Psoas muscle (tissue), 8 donors: ENCODE results near the gene PRKACA. TPM values are rescaled to one million over a fixed set of nuclear protein-coding genes. Genes with fewer than 3 reads are reported as not detected.

Experiments used
- ATAC-seq, 4 donors: fragments of 200-7000 bp; cut with Tn5 transposase; one replicate each; pipeline ENCODE4 v1.9.1; 2020; ENCODE audit warnings: moderate library complexity in 3 of 4, mild to moderate bottlenecking in 2 of 4
- DNase-seq, 2 donors: peaks; one replicate each; pipeline ENCODE4 v3.0.0-alpha.2; 2020
- H3K27ac ChIP-seq: fragments of 200-600 bp; one replicate; pipeline ENCODE4 v1.8.0; 2022
- H3K27me3 ChIP-seq, 3 donors: fragments of 200-600 bp in 1 of 3; one replicate each; pipeline versions ENCODE4 v1.6.1 to v1.8.0; 2013 to 2022; ENCODE audit warnings: low read length in 2 of 3, mild to moderate bottlenecking in 2 of 3, moderate library complexity in 1 of 3; ENCODE audit not compliant: insufficient read depth in 3 of 3
- H3K36me3 ChIP-seq, 2 donors: fragments of 200-600 bp in 1 of 2; one replicate each; pipeline versions ENCODE4 v1.6.1 to v1.8.0; 2013 to 2022; ENCODE audit warnings: low read depth in 1 of 2, mild to moderate bottlenecking in 1 of 2, moderate library complexity in 1 of 2; ENCODE audit not compliant: insufficient read depth in 1 of 2
- H3K4me1 ChIP-seq: fragments of 200-600 bp; one replicate; pipeline ENCODE4 v1.8.0; 2022
- H3K4me3 ChIP-seq: fragments of 200-600 bp; one replicate; pipeline ENCODE4 v1.8.0; 2022; ENCODE audit warnings: mild to moderate bottlenecking
- H3K9me3 ChIP-seq: fragments of 200-600 bp; one replicate; pipeline ENCODE4 v1.8.0; 2022
- WGBS, 3 donors: extraction: QIAGEN DNeasy Blood & Tissue Kit; methylation state at CpG; one replicate each; pipeline versions ENCODE4 v1.1.6 to v1.1.7; 2013; 5-methylcytosine and 5-hydroxymethylcytosine counted together
- intact Hi-C, 2 donors: fragments of 100-400 bp; cut with DNase I; formaldehyde crosslinking; loops; one replicate each; pipeline versions ENCODE4 v1.11.0 to v1.14.2; 2022
- polyA plus RNA-seq, 3 donors: library from polyadenylated mRNA; stranded (reverse); fragments of 200-250 nt; gene quantifications; one replicate each; pipeline ENCODE4 v1.2.3, GENCODE V29; 2013
- total RNA-seq, 4 donors: library from RNA; stranded (reverse); fragmentation: NEBNext Ultra II Directional in 2 of 4; extraction: Animal tissue kit (Norgen Biotek cat#: 25700) in 2 of 4; gene quantifications; one replicate each; pipeline versions ENCODE4 v1.2.1 to v1.2.4, GENCODE V29; 2021 to 2023
- TF ChIP-seq, protein P1 (sequence below): fragments of 200-600 bp; IDR thresholded peaks from one replicate; pipeline ENCODE4 v1.8.0; 2022; ENCODE audit warnings: antibody characterized with exemption
- donor health status: healthy with polysubstance abuse.
- donor health status: DM: no; HTN: no; CAD: no; lungs with moderate emphysema.
- donor health status: Bipolar disorder and iron deficiency.
- donor health status: healthy.
- donor health status: DM: yes; HTN: yes; CAD: no.
- donor health status: DM: no; HTN: no; CAD: no.
- donor health status: DM: no; HTN: no; CAD: no.
- donor health status: DM: yes; HTN: yes; CAD: no.

Gene PRKACA
- total and polyA plus RNA-seq, 7 donors: 99.3 to 509 (median 209) TPM

DNA sequence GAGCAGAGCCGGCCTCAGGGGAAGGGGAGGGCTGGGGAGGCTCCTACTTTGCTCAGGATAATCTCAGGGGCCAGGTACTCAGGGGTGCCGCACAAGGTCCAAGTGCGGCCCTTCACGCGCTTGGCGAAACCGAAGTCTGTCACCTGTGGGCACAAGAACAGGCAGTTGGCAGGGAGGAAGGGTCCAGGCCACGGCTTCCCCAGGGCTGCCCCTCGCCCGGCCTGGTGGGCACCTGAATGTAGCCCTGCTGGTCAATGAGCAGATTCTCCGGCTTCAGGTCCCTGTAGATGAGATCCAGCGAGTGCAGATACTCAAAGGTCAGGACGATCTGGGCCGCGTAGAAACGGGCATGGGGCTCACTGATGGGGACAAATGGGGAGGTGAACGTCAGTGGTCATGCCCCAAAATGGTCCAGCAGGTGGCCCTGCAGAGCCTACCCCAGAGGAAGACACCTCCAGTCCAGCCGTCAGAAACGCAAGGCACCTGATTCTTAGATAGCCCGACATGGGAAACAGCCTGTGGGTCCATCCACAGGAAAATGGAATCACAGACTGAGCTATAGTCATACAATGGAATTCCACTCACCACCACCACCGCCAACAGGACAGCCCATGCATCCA, 19.9 kb downstream of the PRKACA start:
- intact Hi-C loops: no loop called here
- H3K4me1 ChIP-seq: no peaks in the 10 kb centered on the region
- H3K4me3 ChIP-seq: no peak overlapping the region
- peaks cover 3 to 70% of the 10 kb centered on the region in 2 donors for H3K36me3 ChIP-seq
- TF ChIP-seq, protein P1, sequence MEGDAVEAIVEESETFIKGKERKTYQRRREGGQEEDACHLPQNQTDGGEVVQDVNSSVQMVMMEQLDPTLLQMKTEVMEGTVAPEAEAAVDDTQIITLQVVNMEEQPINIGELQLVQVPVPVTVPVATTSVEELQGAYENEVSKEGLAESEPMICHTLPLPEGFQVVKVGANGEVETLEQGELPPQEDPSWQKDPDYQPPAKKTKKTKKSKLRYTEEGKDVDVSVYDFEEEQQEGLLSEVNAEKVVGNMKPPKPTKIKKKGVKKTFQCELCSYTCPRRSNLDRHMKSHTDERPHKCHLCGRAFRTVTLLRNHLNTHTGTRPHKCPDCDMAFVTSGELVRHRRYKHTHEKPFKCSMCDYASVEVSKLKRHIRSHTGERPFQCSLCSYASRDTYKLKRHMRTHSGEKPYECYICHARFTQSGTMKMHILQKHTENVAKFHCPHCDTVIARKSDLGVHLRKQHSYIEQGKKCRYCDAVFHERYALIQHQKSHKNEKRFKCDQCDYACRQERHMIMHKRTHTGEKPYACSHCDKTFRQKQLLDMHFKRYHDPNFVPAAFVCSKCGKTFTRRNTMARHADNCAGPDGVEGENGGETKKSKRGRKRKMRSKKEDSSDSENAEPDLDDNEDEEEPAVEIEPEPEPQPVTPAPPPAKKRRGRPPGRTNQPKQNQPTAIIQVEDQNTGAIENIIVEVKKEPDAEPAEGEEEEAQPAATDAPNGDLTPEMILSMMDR: peak; percentile 18
- no peak overlapping the region for H3K27ac ChIP-seq
- no peak for DNase-seq
- H3K9me3 ChIP-seq: peaks cover 10% of the 10 kb centered on the region
- WGBS, 3 donors: 73 to 78% (median 73%) methylated on average over 21 of the region's 21 CpGs
- H3K27me3 ChIP-seq: no peaks in the 10 kb centered on the region
- peak; percentile 23 to 52 (median 34) for ATAC-seq

DNA sequence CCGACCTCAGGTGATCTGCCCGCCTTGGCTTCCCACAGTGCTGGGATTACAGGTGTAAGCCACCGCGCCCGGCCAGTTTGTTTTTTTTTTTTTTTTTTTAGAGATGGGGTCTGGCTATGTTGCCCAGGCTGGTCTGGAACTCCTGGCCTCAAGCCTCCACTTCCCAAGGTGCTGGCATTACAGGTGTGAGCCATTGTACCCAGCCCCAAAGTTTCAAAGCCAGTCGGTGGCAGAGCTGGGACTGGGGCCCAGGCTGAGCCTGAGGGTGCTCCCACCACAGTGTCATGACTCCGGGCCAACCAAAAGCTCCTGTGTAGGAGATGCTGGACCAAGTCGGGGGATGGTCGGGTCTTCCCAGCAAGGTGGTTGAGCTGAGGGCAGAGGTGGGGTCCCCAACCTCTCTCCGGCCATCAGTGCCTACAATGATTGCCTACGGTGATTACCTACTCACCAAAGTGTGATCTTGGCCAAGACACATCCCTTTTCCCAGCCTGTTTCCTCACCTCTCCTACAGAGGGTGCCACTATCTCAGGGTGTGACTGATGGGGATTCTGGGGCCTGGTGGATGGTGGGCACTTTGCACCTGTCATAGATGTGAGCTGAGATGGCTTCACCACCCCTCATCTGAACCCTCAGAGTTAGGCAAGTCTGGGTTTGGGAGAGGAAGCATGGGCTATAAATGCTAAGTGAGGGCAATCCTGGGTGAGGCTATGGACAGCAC, 21.1 kb downstream of the PRKACA start:
- intact Hi-C loops: no loop called here
- 92 to 99% (median 94%) methylated on average over 8 to 11 of the region's 11 CpGs for WGBS, 3 donors
- Histone ChIP-seq H3K36me3 (peaks cover 3 to 58% of the 10 kb centered on the region in 2 donors), H3K9me3 (peaks cover 10% of the 10 kb centered on the region), H3K27me3 (no peaks in the 10 kb centered on the region), H3K4me1 (peaks cover 5% of the 10 kb centered on the region), H3K4me3 (no peak overlapping the region), H3K27ac (no peak overlapping the region)
- DNase-seq (no peak), ATAC-seq (peak in 2 of 4 donors; percentile 12 to 28)
- TF ChIP-seq, protein P1: no peak

DNA sequence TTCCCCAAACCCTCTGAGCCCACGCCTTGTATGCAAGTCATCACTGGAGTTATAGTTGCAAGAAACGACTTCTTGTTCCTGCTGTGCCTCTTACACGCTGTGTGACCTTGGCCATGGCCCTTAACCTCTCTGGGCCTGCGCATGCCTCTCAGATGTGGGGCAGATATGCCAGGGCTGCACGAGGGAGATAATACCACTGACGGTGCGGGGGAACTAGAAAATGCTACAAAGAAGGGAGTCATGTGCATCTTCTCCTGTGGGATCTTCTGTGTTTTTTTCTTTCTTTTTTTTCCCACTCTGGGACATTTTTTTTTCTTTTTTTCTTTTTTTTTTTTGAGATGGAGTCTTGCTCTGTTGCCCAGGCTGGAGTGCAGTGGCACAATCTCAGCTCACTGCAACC, 22.7 kb downstream of the PRKACA start:
- 88% methylated on average over 7 of the region's 7 CpGs for WGBS, 3 donors
- H3K36me3 ChIP-seq: peaks cover 0 to 42% of the 10 kb centered on the region in 2 donors
- H3K27ac ChIP-seq: no peak overlapping the region
- no peak for ATAC-seq
- intact Hi-C loops: no loop called here
- H3K27me3 ChIP-seq: no peaks in the 10 kb centered on the region
- DNase-seq: no peak
- TF ChIP-seq, protein P1: no peak
- H3K9me3 ChIP-seq: peaks cover 10% of the 10 kb centered on the region
- H3K4me1 ChIP-seq: peaks cover 6% of the 10 kb centered on the region
- H3K4me3 ChIP-seq: no peak overlapping the region

DNA sequence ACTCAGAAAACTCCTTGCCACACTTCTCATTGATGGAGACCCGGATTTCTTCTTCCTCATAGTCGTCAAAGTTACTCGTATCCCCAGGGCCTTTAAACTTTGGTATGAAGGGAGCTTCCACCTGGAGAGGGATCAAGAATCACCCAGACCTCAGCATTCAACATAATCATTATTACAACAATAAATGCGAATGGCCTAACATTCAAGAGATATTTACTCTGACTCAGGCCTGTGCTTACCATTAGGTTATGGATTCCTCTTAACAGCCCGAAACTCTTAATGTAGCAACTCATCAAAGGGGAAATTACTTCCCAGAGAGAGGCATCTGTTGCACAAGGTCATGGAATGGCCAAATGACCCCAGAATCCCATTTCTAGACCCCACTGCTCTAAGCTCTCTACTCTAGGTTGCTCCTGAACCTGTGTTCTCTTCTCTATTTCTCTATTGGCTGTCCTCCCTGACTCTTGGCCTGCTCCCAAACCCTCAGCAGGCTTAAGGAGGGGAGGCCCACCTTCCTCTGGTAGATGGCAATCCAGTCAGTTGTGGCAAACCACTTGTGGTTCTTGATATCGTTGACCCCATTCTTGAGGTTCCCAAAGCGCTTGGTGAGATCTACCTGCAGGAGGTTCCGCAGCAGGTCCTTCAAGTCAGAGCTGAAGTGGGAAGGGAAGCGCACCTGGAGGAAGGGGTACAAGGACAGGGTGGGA, 24.3 kb downstream of the PRKACA start:
- no peak overlapping the region for H3K4me3 ChIP-seq
- no peaks in the 10 kb centered on the region for H3K27me3 ChIP-seq
- H3K27ac ChIP-seq: no peak overlapping the region
- TF ChIP-seq, protein P1: no peak
- intact Hi-C loops: no loop called here
- H3K36me3 ChIP-seq: peaks cover 0 to 35% of the 10 kb centered on the region in 2 donors
- peaks cover 10% of the 10 kb centered on the region for H3K9me3 ChIP-seq
- no peak for DNase-seq
- ATAC-seq: no peak
- H3K4me1 ChIP-seq: peaks cover 6% of the 10 kb centered on the region
- WGBS, 3 donors: 96 to 98% (median 98%) methylated on average over 9 of the region's 9 CpGs
